SJSA1 (cell line): Measurements from ENCODE around the gene FAM107A. TPM values are rescaled to one million over a fixed set of nuclear protein-coding genes. Genes with fewer than 3 reads are reported as not detected.

Experiments
- DNase-seq, 2 experiments: peaks; one replicate each; pipeline ENCODE4 v3.0.0-alpha.2; 2015 to 2020; ENCODE audit warnings: low spot score in 2 of 2, low read depth in 1 of 2
- H3K27ac ChIP-seq: fragments of 250-450 bp; sonication (Bioruptor Pico); 2 replicates; pipeline ENCODE4 v1.5.1; 2020; ENCODE audit warnings: mild to moderate bottlenecking, moderate library complexity
- H3K27me3 ChIP-seq: fragments of 250-450 bp; sonication (Bioruptor Pico); replicated peaks from 2 replicates; pipeline ENCODE4 v1.5.1; 2020; ENCODE audit warnings: mild to moderate bottlenecking, moderate library complexity
- H3K36me3 ChIP-seq: fragments of 250-450 bp; sonication (Bioruptor Pico); 2 replicates; pipeline ENCODE4 v1.5.1; 2020; ENCODE audit warnings: mild to moderate bottlenecking
- H3K4me1 ChIP-seq: fragments of 250-450 bp; sonication (Bioruptor Pico); replicated peaks from 2 replicates; pipeline ENCODE4 v1.6.1; 2021; ENCODE audit warnings: mild to moderate bottlenecking
- H3K4me3 ChIP-seq: fragments of 250-450 bp; sonication (Bioruptor Pico); 2 replicates; pipeline ENCODE4 v1.5.1; 2020; ENCODE audit warnings: mild to moderate bottlenecking
- H3K9me3 ChIP-seq: fragments of 250-450 bp; sonication (Bioruptor Pico); replicated peaks from 2 replicates; pipeline ENCODE4 v1.5.1; 2020; ENCODE audit warnings: mild to moderate bottlenecking
- total RNA-seq: library from RNA; depleted of rRNA; stranded (reverse); fragments of >200 nt; shearing (Covaris generic); gene quantifications from 2 replicates; pipeline ENCODE4 v1.2.3, GENCODE V29; 2014

The FAM107A gene
- total RNA-seq, 1 experiment from 2014 or later = not detected

DNA sequence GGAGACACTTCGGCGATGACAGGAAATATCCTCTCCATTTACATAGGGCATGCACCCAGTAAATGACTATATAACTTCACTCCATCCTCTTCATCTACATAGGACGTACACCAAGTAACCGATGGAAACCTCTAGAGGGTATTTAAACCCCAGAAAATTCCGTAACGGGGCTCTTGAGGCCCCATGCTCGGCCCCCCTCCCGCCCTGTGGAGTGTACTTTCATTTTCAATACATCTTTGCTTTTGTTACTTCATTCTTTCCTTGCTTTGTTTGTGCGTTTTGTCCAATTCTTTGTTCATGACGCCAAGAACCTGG, 7.5 kb upstream of the FAM107A start:
- no peak overlapping the region for H3K27ac ChIP-seq
- DNase-seq = no peak

GRCh38 chr3:58581328-58582091, 4.3 kb upstream of the FAM107A start:
- no peak overlapping the region for H3K4me3 ChIP-seq
- H3K4me1 ChIP-seq = peaks cover 4% of the 10 kb centered on the region
- H3K9me3 ChIP-seq = no peaks in the 10 kb centered on the region
- no peaks in the 10 kb centered on the region for H3K36me3 ChIP-seq
- DNase-seq = no peak
- no peaks in the 10 kb centered on the region for H3K27me3 ChIP-seq
- no peak overlapping the region for H3K27ac ChIP-seq

More for the DNA sequence above, 7.5 kb upstream of the FAM107A start:
- Histone ChIP-seq H3K4me3 (peak overlapping the region; percentile 38), H3K4me1 (peaks cover 4% of the 10 kb centered on the region), H3K27me3 (no peaks in the 10 kb centered on the region), H3K36me3 (no peaks in the 10 kb centered on the region), H3K9me3 (no peaks in the 10 kb centered on the region)

DNA sequence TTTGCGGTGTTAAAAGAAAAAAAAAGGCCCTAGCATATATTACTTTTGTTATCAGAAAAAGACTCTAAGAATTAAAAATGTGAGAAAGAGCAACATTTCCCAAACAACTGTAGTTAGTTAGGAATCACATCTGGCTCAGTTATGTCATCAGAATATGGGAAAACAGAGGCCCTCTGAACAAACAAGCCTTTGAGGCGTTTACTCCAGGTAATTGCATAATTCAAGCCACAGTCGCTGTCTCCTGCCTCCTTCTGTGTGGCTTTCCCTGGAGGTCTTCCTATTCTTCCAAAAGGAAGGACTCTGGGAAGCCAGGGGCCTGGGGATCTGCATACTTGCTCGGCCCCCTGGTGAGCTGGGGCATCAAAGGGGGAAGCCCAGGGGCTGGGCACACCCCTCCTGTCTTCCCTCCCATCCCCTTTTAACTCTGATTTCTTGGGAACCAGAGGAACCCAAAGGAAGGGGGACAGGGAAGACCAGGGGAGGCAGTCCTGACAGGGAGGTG, 3.7 kb upstream of the FAM107A start:
- Histone ChIP-seq H3K36me3 (no peaks in the 10 kb centered on the region), H3K9me3 (no peaks in the 10 kb centered on the region), H3K4me3 (no peak overlapping the region), H3K4me1 (peaks cover 4% of the 10 kb centered on the region), H3K27ac (no peak overlapping the region), H3K27me3 (no peaks in the 10 kb centered on the region)
- no peak for DNase-seq

GRCh38 chr3:58578873-58579272, 1.7 kb upstream of the FAM107A start:
- no peak overlapping the region for H3K4me3 ChIP-seq
- H3K27ac ChIP-seq = no peak overlapping the region
- no peaks in the 10 kb centered on the region for H3K4me1 ChIP-seq
- DNase-seq = no peak
- no peaks in the 10 kb centered on the region for H3K36me3 ChIP-seq
- no peaks in the 10 kb centered on the region for H3K9me3 ChIP-seq
- no peaks in the 10 kb centered on the region for H3K27me3 ChIP-seq

- DNase-seq = no peak
- no peak overlapping the region for H3K27ac ChIP-seq
- H3K36me3 ChIP-seq = no peaks in the 10 kb centered on the region
- H3K27me3 ChIP-seq = no peaks in the 10 kb centered on the region
- H3K4me1 ChIP-seq = no peaks in the 10 kb centered on the region
- 0 out of 2 replicates have a peak, but pooled peaks cover 2% of the 10 kb centered on the region for H3K9me3 ChIP-seq
- no peak overlapping the region for H3K4me3 ChIP-seq
Measured at GRCh38 chr3:58576716-58577115, 475 bp downstream of the FAM107A start.

GRCh38 chr3:58575971-58576652, 1.1 kb downstream of the FAM107A start:
- H3K4me1 ChIP-seq = no peaks in the 10 kb centered on the region
- no peak overlapping the region for H3K27ac ChIP-seq
- no peak for DNase-seq
- H3K9me3 ChIP-seq = 0 out of 2 replicates have a peak, but pooled peaks cover 4% of the 10 kb centered on the region
- no peak overlapping the region for H3K4me3 ChIP-seq
- no peaks in the 10 kb centered on the region for H3K36me3 ChIP-seq
- H3K27me3 ChIP-seq = no peaks in the 10 kb centered on the region

DNA sequence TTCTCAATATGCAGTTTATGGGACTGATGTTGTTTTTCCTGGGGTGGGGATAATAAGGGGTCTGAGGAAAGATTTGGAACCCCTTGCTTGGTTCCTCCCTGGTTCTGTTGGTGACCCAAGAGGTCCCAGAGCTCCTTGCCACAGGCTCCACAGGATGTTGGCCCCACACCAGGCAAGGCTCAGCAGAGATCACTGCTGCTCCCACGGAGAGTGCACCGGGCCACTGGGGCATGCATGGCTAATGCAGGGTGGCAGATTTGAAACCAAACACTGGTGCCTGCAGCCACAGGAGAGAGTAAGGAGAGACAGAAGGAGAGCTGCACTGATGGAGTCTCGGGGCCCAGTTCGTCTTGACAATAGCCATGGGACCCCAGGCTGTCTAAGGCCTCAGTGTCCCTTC, 2.5 kb downstream of the FAM107A start:
- H3K36me3 ChIP-seq = no peaks in the 10 kb centered on the region
- H3K9me3 ChIP-seq = 0 out of 2 replicates have a peak, but pooled peaks cover 4% of the 10 kb centered on the region
- H3K27me3 ChIP-seq = no peaks in the 10 kb centered on the region
- no peaks in the 10 kb centered on the region for H3K4me1 ChIP-seq
- no peak overlapping the region for H3K4me3 ChIP-seq
- H3K27ac ChIP-seq = no peak overlapping the region
- no peak for DNase-seq

DNA sequence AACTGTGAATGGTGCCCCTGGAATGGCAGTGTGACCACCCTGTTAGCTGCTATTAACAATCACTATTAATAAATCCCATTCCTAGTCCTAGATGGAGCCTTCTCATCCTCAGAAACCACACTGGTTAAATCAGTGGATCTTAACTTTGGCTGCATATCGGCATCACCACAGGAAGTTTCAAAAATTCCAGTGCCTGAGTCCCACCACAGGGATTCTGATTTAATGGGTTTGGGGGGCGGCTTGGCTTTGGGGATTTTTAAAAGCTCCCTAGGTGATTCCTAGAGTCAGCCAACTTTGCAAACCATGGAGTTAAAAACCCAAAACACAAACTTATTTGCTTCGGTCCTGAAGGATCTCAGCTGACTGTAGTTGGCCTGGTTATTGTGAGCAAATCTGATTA, 3.1 kb downstream of the FAM107A start:
- no peaks in the 10 kb centered on the region for H3K4me1 ChIP-seq
- no peaks in the 10 kb centered on the region for H3K36me3 ChIP-seq
- 0 out of 2 replicates have a peak, but pooled peaks cover 4% of the 10 kb centered on the region for H3K9me3 ChIP-seq
- DNase-seq = no peak
- H3K4me3 ChIP-seq = no peak overlapping the region
- no peaks in the 10 kb centered on the region for H3K27me3 ChIP-seq
- no peak overlapping the region for H3K27ac ChIP-seq

DNA sequence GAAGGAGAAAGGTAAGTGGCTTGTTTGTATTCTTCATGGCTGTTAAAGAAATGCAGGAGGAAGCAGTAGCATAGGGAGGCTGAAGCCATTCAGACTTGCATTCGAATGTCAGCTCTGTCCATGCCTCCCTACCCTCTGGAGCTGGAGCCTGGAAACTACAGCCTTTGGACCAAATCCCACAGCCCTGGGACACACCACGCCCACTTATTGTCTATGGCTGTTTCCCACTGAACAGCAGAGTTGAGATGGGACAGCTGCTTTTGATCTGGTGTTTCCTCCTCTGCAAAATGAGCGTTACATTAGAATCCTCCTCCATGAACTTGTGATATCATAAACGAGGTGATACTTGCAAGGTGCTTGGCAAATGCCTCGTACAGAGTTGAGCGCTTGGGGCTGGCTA, 3.6 kb downstream of the FAM107A start:
- Histone ChIP-seq H3K27me3 (no peaks in the 10 kb centered on the region), H3K27ac (no peak overlapping the region), H3K4me3 (no peak overlapping the region), H3K9me3 (0 out of 2 replicates have a peak, but pooled peaks cover 4% of the 10 kb centered on the region), H3K36me3 (no peaks in the 10 kb centered on the region), H3K4me1 (0 out of 2 replicates have a peak, but pooled peaks cover 3% of the 10 kb centered on the region)
- no peak for DNase-seq

DNA sequence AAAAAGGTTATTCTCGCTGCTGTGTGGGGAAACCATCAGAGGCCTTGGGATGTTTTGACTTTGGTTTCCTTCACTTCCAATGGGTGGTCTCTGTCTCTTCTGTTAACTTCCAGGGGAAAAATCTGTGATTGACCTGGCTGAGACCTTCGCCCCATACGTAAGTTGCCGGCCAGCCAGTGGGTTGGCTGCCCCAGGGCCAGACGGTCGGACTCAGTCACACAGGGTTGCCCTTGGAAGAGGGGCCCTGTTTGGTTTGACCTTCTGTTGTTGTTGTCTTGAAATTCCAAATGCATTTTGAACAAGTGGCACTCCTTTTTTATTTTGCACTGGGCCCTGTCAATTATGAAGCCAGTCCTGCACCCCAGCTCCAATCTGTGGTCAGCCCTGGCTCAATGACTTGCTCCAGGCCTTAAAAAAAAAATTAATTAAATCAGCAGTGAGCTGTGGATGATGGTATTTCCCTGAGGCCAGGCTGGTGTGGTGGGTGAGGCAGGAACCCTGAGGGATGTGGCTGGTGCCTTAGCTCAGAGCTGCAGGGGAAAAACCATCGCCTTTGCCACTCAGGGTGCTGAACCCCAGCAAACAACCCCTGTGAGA, 4.5 kb downstream of the FAM107A start:
- no peaks in the 10 kb centered on the region for H3K36me3 ChIP-seq
- DNase-seq = no peak
- H3K9me3 ChIP-seq = 0 out of 2 replicates have a peak, but pooled peaks cover 4% of the 10 kb centered on the region
- no peak overlapping the region for H3K27ac ChIP-seq
- 0 out of 2 replicates have a peak, but pooled peaks cover 3% of the 10 kb centered on the region for H3K4me1 ChIP-seq
- no peak overlapping the region for H3K4me3 ChIP-seq
- H3K27me3 ChIP-seq = no peaks in the 10 kb centered on the region

DNA sequence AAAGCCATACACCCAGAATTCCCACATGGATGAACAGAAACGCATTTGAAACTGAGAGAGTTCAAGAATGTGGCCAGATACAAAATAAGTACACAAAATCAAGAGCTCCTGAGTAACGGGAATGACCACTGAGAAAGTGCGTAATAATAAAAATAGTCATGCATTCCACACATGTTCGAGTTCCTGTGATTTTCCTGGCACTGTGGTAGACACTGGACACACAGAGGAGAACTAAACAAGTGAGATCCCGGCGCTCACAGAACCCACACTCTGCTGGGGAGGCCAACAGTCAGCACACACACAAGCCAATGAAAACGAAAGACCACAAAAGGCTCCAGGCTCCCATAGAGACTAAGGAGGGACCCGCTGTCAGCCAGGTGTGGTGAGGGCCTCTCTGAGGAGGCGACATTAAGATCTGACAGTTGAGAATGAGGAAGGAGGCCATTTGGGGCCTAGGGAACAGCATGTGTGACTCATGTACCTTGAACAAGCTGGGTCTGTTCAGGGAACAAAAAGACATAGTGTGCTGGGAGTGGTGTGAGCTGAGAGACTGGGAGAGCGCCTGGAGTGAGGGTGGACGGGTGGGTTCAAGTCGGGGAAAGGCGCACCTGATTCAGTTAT, 5.1 kb downstream of the FAM107A start:
- DNase-seq = no peak
- 0 out of 2 replicates have a peak, but pooled peaks cover 4% of the 10 kb centered on the region for H3K9me3 ChIP-seq
- no peaks in the 10 kb centered on the region for H3K27me3 ChIP-seq
- H3K4me3 ChIP-seq = no peak overlapping the region
- H3K36me3 ChIP-seq = no peaks in the 10 kb centered on the region
- H3K27ac ChIP-seq = no peak overlapping the region
- H3K4me1 ChIP-seq = 0 out of 2 replicates have a peak, but pooled peaks cover 3% of the 10 kb centered on the region

DNA sequence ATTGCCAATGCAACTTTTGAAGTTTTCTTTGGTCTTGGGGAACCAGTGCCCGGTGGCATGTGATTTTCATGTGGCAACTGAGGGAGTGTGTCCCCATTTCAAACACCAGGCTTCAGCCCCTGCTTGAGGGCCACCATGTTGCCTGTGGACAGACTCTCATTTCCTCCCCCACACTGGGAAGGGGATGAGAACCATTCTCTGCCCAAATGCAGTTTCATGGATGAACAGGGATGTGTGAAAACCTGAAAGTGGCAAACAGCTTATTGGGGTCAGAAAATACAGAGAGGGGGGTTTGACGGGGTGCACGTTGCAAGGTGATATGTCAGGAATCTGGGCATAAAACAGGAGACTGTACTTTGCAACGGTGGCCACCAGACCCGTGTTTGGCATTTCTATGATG, 6.3 kb downstream of the FAM107A start:
- no peak for DNase-seq
- Histone ChIP-seq H3K4me3 (no peak overlapping the region), H3K36me3 (no peaks in the 10 kb centered on the region), H3K9me3 (0 out of 2 replicates have a peak, but pooled peaks cover 4% of the 10 kb centered on the region), H3K27me3 (no peaks in the 10 kb centered on the region), H3K4me1 (peaks cover 6% of the 10 kb centered on the region; the same call in 1 of the 2 replicates), H3K27ac (no peak overlapping the region)

DNA sequence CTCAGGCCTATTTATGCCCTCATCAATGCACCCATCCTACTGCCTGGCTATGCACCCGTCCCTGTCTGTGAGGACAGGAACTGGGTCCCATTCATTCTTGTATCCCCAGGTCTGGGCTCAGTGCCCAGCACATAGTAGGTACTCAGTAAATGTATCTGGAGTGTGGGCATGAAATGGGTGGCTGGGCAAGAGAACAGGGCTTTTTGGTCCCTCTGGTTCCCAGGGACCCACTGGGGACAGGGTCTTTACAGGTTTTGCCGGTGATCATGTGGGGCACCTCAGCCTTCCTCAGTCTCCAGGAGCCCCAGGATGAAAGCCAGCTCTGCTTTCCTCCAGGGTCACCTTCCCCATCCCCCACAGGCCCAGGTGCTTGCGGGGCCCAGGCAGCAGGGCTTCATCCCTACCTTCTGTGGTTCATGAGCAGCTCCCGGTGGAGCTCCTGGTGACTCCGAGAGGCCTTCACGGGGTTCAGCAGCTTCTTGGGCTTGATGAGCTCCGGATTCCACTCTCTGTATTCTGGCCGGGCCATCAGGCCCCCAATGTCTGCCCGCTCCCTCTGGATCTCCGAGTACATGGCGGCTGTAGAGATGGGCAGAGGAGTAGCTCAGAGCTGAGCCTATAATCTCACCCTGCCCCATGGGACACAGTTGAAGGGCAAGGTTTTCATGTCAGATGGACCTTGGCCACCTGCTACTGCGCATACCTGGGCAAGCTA, 7.7 kb downstream of the FAM107A start:
- Histone ChIP-seq H3K27ac (no peak overlapping the region), H3K27me3 (no peaks in the 10 kb centered on the region), H3K9me3 (0 out of 2 replicates have a peak, but pooled peaks cover 4% of the 10 kb centered on the region), H3K4me3 (no peak overlapping the region), H3K4me1 (peaks cover 20% of the 10 kb centered on the region), H3K36me3 (no peaks in the 10 kb centered on the region)
- no peak for DNase-seq
